HEK293 (cell line): Measurements from ENCODE around the gene ZNF18.

Source experiments
- CTCF ChIA-PET: fragments of 350-600 bp; formaldehyde crosslinking; extraction: SDS; loops from one replicate; lab custom pipeline; 2021; ENCODE audit warnings: antibody characterized with exemption; lab: Yijun Ruan, JAX
- POLR2A ChIA-PET: fragments of 300-600 bp; formaldehyde crosslinking; extraction: SDS; loops from one replicate; lab custom pipeline; 2020; ENCODE audit warnings: antibody characterized with exemption, inconsistent platforms; lab: Yijun Ruan, JAX
- H3K27ac ChIP-seq: fragments of 200-500 bp; sonication (Bioruptor generic); 2 replicates; pipeline ENCODE4 v1.5.1; 2014; ENCODE audit warnings: low read depth, low read length, control low read depth, inconsistent platforms; ENCODE audit errors: extremely low read depth
- H3K36me3 ChIP-seq, 2 experiments: fragments of 200-500 bp in 1 of 2; sonication (Bioruptor generic) in 1 of 2; 1 replicate in 1 of 2; 2 replicates in 1 of 2; pipeline ENCODE4 v1.5.1; 2014 to 2017; ENCODE audit warnings: inconsistent platforms in 2 of 2, low read length in 2 of 2; ENCODE audit not compliant: control insufficient read depth in 2 of 2, insufficient read depth in 1 of 2
- H3K4me1 ChIP-seq: fragments of 200-500 bp; sonication (Bioruptor generic); 2 replicates; pipeline ENCODE4 v1.5.1; 2014; ENCODE audit warnings: mild to moderate bottlenecking, low read length, inconsistent platforms; ENCODE audit not compliant: control insufficient read depth, insufficient read depth
- H3K4me3 ChIP-seq: 2 replicates; pipeline ENCODE4 v1.5.1; 2011; ENCODE audit warnings: low read depth, mild to moderate bottlenecking, control low read depth, low read length, moderate library complexity
- H3K9me3 ChIP-seq: fragments of 200-500 bp; sonication (Bioruptor generic); 2 replicates; pipeline ENCODE4 v1.5.1; 2014; ENCODE audit warnings: low read depth, low read length, inconsistent platforms; ENCODE audit not compliant: control insufficient read depth, insufficient read depth
- BCL11B ChIP-seq: fragments of 450-650 bp; formaldehyde crosslinking; IDR thresholded peaks from 2 replicates; pipeline ENCODE4 v1.5.1; 2016; ENCODE audit warnings: low read depth, missing biosample characterization, missing genetic modification characterization
- FEZF1 ChIP-seq: fragments of 450-650 bp; formaldehyde crosslinking; IDR thresholded peaks from 2 replicates; pipeline ENCODE4 v1.5.1; 2016; ENCODE audit warnings: missing biosample characterization, missing genetic modification characterization
- KLF8 ChIP-seq: fragments of 450-650 bp; formaldehyde crosslinking; IDR thresholded peaks from 2 replicates; pipeline ENCODE4 v1.5.1; 2016; ENCODE audit warnings: missing biosample characterization, missing genetic modification characterization
- MEIS1 ChIP-seq: sonication (generic); formaldehyde crosslinking; IDR thresholded peaks from 2 replicates; pipeline ENCODE4 v1.8.1; 2022; ENCODE audit warnings: missing genetic modification reagents, mild to moderate bottlenecking, borderline replicate concordance
- OSR2 ChIP-seq: fragments of 450-650 bp; formaldehyde crosslinking; IDR thresholded peaks from 2 replicates; pipeline ENCODE4 v1.5.1; 2016; ENCODE audit warnings: missing biosample characterization, missing genetic modification characterization
- OVOL3 ChIP-seq: fragments of 450-650 bp; formaldehyde crosslinking; IDR thresholded peaks from 2 replicates; pipeline ENCODE4 v1.5.1; 2016; ENCODE audit warnings: missing biosample characterization, missing genetic modification characterization
- TCF7L2 ChIP-seq: IDR thresholded peaks from 2 replicates; pipeline ENCODE4 v1.6.1; 2011; ENCODE audit warnings: low read depth, mild to moderate bottlenecking, inconsistent platforms, low read length, moderate library complexity, borderline replicate concordance
- ZBTB1 ChIP-seq: fragments of 450-650 bp; formaldehyde crosslinking; IDR thresholded peaks from 2 replicates; pipeline ENCODE4 v1.5.1; 2016; ENCODE audit warnings: missing biosample characterization, missing genetic modification characterization
- ZNF140 ChIP-seq: fragments of 450-650 bp; formaldehyde crosslinking; IDR thresholded peaks from 2 replicates; pipeline ENCODE4 v1.5.1; 2016; ENCODE audit warnings: missing biosample characterization, missing genetic modification characterization
- ZNF2 ChIP-seq: fragments of 450-650 bp; formaldehyde crosslinking; IDR thresholded peaks from 2 replicates; pipeline ENCODE4 v1.5.1; 2016; ENCODE audit warnings: missing biosample characterization, missing genetic modification characterization
- ZNF350 ChIP-seq: fragments of 450-650 bp; formaldehyde crosslinking; IDR thresholded peaks from 2 replicates; pipeline ENCODE4 v1.5.0; 2017; ENCODE audit warnings: missing biosample characterization, mild to moderate bottlenecking, missing genetic modification characterization
- ZNF404 ChIP-seq: fragments of 450-650 bp; formaldehyde crosslinking; IDR thresholded peaks from 2 replicates; pipeline ENCODE4 v1.5.1; 2017; ENCODE audit warnings: missing biosample characterization, missing genetic modification characterization
- ZNF600 ChIP-seq: fragments of 450-650 bp; formaldehyde crosslinking; IDR thresholded peaks from 2 replicates; pipeline ENCODE4 v1.5.1; 2016; ENCODE audit warnings: missing biosample characterization, missing genetic modification characterization
- ZNF707 ChIP-seq: fragments of 450-650 bp; formaldehyde crosslinking; IDR thresholded peaks from 2 replicates; pipeline ENCODE4 v1.5.1; 2016; ENCODE audit warnings: missing biosample characterization, missing genetic modification characterization
- ZNF843 ChIP-seq: fragments of 450-650 bp; formaldehyde crosslinking; IDR thresholded peaks from 2 replicates; pipeline ENCODE4 v1.5.1; 2016; ENCODE audit warnings: missing biosample characterization, missing genetic modification characterization
- ZXDB ChIP-seq: fragments of 450-650 bp; formaldehyde crosslinking; IDR thresholded peaks from 2 replicates; pipeline ENCODE4 v1.5.1; 2016; ENCODE audit warnings: missing biosample characterization, missing genetic modification characterization
- TF ChIP-seq, protein P1 (sequence below): fragments of 450-650 bp; formaldehyde crosslinking; IDR thresholded peaks from 2 replicates; pipeline ENCODE4 v1.5.1; 2016; ENCODE audit warnings: missing biosample characterization, missing genetic modification characterization
- TF ChIP-seq, protein P2 (sequence below): fragments of 450-650 bp; formaldehyde crosslinking; IDR thresholded peaks from 2 replicates; pipeline ENCODE4 v1.5.1; 2017; ENCODE audit warnings: missing biosample characterization, missing genetic modification characterization
- TF ChIP-seq, protein P3 (sequence below): fragments of 450-650 bp; formaldehyde crosslinking; IDR thresholded peaks from 2 replicates; pipeline ENCODE4 v1.5.1; 2017; ENCODE audit warnings: missing biosample characterization, missing genetic modification characterization
- TF ChIP-seq, protein P4 (sequence below): fragments of 450-650 bp; formaldehyde crosslinking; IDR thresholded peaks from 2 replicates; pipeline ENCODE4 v1.5.1; 2016; ENCODE audit warnings: missing biosample characterization, missing genetic modification characterization, low read depth

Gene ZNF18

DNA sequence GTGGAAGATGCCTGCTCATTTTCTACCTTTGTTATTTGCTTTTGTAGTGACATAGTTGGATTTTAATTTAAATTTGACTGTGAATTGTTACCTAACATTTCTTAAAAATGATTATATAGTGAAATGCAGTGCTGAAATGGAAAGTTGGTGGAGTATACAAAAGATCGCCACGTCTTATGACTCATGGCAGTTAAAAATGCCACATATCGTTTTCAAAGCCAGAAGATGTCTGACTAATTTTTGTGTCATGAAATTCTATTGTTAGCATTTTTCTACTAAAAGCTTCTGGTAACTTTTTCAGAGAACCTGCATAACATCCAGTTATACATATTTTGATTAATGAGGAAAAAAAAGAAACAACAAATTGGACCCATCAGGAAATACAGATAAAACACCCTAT lies 44.0 kb upstream of the ZNF18 start:
- H3K9me3 ChIP-seq: no peaks in the 10 kb centered on the region
- TF ChIP-seq MEIS1: no peak
- TF ChIP-seq, protein P1, sequence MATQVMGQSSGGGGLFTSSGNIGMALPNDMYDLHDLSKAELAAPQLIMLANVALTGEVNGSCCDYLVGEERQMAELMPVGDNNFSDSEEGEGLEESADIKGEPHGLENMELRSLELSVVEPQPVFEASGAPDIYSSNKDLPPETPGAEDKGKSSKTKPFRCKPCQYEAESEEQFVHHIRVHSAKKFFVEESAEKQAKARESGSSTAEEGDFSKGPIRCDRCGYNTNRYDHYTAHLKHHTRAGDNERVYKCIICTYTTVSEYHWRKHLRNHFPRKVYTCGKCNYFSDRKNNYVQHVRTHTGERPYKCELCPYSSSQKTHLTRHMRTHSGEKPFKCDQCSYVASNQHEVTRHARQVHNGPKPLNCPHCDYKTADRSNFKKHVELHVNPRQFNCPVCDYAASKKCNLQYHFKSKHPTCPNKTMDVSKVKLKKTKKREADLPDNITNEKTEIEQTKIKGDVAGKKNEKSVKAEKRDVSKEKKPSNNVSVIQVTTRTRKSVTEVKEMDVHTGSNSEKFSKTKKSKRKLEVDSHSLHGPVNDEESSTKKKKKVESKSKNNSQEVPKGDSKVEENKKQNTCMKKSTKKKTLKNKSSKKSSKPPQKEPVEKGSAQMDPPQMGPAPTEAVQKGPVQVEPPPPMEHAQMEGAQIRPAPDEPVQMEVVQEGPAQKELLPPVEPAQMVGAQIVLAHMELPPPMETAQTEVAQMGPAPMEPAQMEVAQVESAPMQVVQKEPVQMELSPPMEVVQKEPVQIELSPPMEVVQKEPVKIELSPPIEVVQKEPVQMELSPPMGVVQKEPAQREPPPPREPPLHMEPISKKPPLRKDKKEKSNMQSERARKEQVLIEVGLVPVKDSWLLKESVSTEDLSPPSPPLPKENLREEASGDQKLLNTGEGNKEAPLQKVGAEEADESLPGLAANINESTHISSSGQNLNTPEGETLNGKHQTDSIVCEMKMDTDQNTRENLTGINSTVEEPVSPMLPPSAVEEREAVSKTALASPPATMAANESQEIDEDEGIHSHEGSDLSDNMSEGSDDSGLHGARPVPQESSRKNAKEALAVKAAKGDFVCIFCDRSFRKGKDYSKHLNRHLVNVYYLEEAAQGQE (tag by site-specific recombination): 0 out of 2 replicates have a peak, but pooled peaks have one; percentile 20
- TF ChIP-seq, all 188 proteins: peak for 1
- ChIA-PET CTCF (no interaction called here), POLR2A (interaction anchor here (1.0 kb wide), 1 partner anchor 44 kb away, joined by 3 read pairs; the partner anchor contains the start of gene ZNF18)
- Histone ChIP-seq H3K4me1 (peaks cover 38% of the 10 kb centered on the region), H3K4me3 (no peak overlapping the region), H3K36me3 (no peaks in the 10 kb centered on the region), H3K27ac (no peak overlapping the region)

DNA sequence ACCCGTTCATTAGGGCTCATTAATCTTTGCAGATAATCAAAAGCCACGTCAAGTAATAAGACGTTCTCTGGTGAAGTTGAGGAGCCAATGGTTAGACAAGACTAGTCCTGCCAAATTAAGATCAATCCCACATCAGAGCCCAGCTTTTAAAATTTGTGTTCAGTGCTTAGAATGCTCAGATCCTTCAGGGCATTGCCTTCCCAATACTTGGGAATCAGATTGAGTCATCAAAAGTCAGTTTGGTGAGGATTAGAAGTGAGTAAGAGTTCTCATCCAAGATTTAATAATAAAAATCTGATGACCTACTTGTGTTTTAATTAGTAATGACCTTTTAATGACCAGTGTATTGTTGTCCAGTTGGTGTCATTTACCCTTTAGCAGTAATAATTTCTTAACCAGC lies 43.2 kb upstream of the ZNF18 start:
- Histone ChIP-seq H3K4me1 (peaks cover 44% of the 10 kb centered on the region), H3K4me3 (no peak overlapping the region), H3K9me3 (no peaks in the 10 kb centered on the region), H3K27ac (no peak overlapping the region), H3K36me3 (no peaks in the 10 kb centered on the region)
- ChIA-PET CTCF (no interaction called here), POLR2A (no interaction called here)
- no peak for TF ChIP-seq ZNF140
- no peak for TF ChIP-seq ZNF350 (tag by site-specific recombination)
- no peak for TF ChIP-seq ZNF404 (tag by site-specific recombination)
- TF ChIP-seq, all 188 proteins: peak for 0

DNA sequence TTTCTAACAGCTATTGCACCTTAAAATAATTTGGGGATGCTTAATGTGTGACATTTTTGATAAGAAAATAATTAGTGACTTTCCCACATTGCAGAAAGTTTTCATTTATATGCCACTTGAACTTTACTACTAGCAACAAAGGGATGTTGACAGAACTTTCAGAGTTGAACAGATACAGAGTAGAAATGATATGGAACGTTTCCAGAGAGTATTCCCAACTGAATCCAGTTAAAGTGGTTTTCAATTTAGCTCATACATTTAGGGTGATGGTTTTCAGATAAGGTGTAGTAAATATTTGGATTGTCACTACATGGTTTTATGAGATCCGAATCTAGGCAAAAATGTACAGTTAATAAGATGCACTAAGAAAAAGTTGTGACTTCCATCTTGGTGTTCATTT lies 40.7 kb upstream of the ZNF18 start:
- TF ChIP-seq FEZF1 (tag by site-specific recombination): peak; percentile 47
- no peak for TF ChIP-seq ZNF350 (tag by site-specific recombination)
- TF ChIP-seq ZNF707 (tag by site-specific recombination): no peak
- TF ChIP-seq ZXDB: peak; percentile 37; the same call in 1 of the 2 replicates
- peak; percentile 51; the same call in 1 of the 2 replicates for TF ChIP-seq OVOL3 (tag by site-specific recombination)
- peak; percentile 25; the same call in 1 of the 2 replicates for TF ChIP-seq TCF7L2
- 0 out of 2 replicates have a peak, but pooled peaks have one; percentile 30 for TF ChIP-seq BCL11B (tag by site-specific recombination)
- TF ChIP-seq, protein P2, sequence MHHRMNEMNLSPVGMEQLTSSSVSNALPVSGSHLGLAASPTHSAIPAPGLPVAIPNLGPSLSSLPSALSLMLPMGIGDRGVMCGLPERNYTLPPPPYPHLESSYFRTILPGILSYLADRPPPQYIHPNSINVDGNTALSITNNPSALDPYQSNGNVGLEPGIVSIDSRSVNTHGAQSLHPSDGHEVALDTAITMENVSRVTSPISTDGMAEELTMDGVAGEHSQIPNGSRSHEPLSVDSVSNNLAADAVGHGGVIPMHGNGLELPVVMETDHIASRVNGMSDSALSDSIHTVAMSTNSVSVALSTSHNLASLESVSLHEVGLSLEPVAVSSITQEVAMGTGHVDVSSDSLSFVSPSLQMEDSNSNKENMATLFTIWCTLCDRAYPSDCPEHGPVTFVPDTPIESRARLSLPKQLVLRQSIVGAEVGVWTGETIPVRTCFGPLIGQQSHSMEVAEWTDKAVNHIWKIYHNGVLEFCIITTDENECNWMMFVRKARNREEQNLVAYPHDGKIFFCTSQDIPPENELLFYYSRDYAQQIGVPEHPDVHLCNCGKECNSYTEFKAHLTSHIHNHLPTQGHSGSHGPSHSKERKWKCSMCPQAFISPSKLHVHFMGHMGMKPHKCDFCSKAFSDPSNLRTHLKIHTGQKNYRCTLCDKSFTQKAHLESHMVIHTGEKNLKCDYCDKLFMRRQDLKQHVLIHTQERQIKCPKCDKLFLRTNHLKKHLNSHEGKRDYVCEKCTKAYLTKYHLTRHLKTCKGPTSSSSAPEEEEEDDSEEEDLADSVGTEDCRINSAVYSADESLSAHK (tag by site-specific recombination): peak; percentile 68
- TF ChIP-seq, protein P3, sequence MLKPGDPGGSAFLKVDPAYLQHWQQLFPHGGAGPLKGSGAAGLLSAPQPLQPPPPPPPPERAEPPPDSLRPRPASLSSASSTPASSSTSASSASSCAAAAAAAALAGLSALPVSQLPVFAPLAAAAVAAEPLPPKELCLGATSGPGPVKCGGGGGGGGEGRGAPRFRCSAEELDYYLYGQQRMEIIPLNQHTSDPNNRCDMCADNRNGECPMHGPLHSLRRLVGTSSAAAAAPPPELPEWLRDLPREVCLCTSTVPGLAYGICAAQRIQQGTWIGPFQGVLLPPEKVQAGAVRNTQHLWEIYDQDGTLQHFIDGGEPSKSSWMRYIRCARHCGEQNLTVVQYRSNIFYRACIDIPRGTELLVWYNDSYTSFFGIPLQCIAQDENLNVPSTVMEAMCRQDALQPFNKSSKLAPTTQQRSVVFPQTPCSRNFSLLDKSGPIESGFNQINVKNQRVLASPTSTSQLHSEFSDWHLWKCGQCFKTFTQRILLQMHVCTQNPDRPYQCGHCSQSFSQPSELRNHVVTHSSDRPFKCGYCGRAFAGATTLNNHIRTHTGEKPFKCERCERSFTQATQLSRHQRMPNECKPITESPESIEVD (tag by site-specific recombination): peak; percentile 78
- peak; percentile 46; the same call in 1 of the 2 replicates for TF ChIP-seq ZNF600 (tag by site-specific recombination)
- peak; percentile 75 for TF ChIP-seq OSR2 (tag by site-specific recombination)
- TF ChIP-seq ZNF843 (tag by site-specific recombination): peak; percentile 55
- 0 out of 2 replicates have a peak, but pooled peaks have one; percentile 44 for TF ChIP-seq ZBTB1
- TF ChIP-seq KLF8 (tag by site-specific recombination): 0 out of 2 replicates have a peak, but pooled peaks have one; percentile 13
- TF ChIP-seq, protein P4, sequence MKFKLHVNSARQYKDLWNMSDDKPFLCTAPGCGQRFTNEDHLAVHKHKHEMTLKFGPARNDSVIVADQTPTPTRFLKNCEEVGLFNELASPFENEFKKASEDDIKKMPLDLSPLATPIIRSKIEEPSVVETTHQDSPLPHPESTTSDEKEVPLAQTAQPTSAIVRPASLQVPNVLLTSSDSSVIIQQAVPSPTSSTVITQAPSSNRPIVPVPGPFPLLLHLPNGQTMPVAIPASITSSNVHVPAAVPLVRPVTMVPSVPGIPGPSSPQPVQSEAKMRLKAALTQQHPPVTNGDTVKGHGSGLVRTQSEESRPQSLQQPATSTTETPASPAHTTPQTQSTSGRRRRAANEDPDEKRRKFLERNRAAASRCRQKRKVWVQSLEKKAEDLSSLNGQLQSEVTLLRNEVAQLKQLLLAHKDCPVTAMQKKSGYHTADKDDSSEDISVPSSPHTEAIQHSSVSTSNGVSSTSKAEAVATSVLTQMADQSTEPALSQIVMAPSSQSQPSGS (tag by site-specific recombination): no peak
- TF ChIP-seq ZNF2: no peak
- Histone ChIP-seq H3K27ac (no peak overlapping the region), H3K4me3 (no peak overlapping the region), H3K4me1 (peaks cover 45% of the 10 kb centered on the region), H3K9me3 (no peaks in the 10 kb centered on the region), H3K36me3 (peaks cover 3 to 5% of the 10 kb centered on the region in 2 experiments; a peak in 2 of 3 replicates)
- POLR2A ChIA-PET: interaction anchor here (0.6 to 1.5 kb wide), 2 partner anchors 17 to 41 kb away, joined by 3 to 5 read pairs; partner anchors contain the start of genes MAP2K4 and ZNF18
- CTCF ChIA-PET: interaction anchor here (0.6 kb wide), 1 partner anchor 86 kb away, joined by 6 read pairs; no protein-coding TSS in a partner anchor
